ENCODE measurements around the gene XRCC6. TPM values are rescaled to one million over a fixed set of nuclear protein-coding genes. Genes with fewer than 3 reads are reported as not detected.

Gene XRCC6
- total RNA-seq, 2 experiments from 2014 or later, result 162 TPM

DNA sequence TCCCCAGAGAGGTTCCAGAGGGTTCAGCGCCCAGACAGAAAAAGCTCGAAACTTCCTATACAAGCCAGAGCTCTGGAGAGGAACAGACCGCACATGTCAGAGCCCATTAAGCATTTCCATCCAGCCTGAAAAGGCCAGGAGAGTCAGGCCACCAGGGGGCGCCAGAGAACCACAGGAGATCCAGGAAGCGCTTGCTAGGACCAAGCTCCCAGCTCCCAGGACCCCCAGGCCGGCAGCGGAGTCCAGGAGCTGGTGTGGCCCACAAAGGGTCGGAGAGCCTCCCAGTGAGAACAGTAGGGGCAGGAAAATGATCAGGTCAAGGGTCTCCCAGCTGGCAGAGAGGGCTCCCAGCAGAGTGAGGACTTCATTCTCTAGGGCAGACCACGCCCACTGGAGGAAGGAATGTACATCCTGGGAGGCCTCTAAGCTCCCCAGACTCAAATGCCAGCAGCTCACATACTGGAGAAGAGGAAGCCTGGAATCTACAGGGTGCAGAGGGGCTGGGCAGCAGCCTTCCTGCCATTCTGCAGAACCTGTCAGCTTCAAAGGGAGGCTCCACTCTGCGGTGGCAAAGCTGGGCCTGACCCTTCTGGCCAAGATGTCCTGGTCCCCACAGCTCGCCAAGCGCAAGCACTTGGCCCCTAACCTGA, 76.2 kb downstream of the XRCC6 start:
- H3K4me3 Mint-ChIP-seq, result peak overlapping the region; percentile 59
- Histone ChIP-seq H3K27ac (ENCODE audit: low read depth in 1 of 2, low read length in 2 of 2) (no peak overlapping the region), H3K4me3 (ENCODE audit: low read length) (peak overlapping the region; percentile 24), H3K4me1 (ENCODE audit: insufficient read depth, low read length) (peaks cover 24% of the 10 kb centered on the region), H3K36me3 (ENCODE audit: insufficient read depth, low read length) (peaks cover 8% of the 10 kb centered on the region), H3K9me3 (ENCODE audit: control insufficient read depth in 1 of 2, insufficient read depth in 1 of 2, low read length in 2 of 2) (no peaks in the 10 kb centered on the region), H3K27me3 (ENCODE audit: control insufficient read depth in 1 of 2, insufficient read depth in 2 of 2, low read length in 2 of 2) (no peaks in the 10 kb centered on the region)
- no peak overlapping the region for H3K27ac Mint-ChIP-seq
- H3K27me3 Mint-ChIP-seq, result no peaks in the 10 kb centered on the region
- peak; percentile 84 to 98 (median 92) for DNase-seq
- intact Hi-C loops (cut with DNase I, micrococcal nuclease), result loop anchor here (1.0 to 10.0 kb wide), 7 partner anchors 80 to 260 kb away; partner anchors contain the start of gene CCDC134 (in 2 of the 2)
- peaks cover 12% of the 10 kb centered on the region for H3K4me1 Mint-ChIP-seq (ENCODE audit: low read depth)
- TF ChIP-seq, protein P1, sequence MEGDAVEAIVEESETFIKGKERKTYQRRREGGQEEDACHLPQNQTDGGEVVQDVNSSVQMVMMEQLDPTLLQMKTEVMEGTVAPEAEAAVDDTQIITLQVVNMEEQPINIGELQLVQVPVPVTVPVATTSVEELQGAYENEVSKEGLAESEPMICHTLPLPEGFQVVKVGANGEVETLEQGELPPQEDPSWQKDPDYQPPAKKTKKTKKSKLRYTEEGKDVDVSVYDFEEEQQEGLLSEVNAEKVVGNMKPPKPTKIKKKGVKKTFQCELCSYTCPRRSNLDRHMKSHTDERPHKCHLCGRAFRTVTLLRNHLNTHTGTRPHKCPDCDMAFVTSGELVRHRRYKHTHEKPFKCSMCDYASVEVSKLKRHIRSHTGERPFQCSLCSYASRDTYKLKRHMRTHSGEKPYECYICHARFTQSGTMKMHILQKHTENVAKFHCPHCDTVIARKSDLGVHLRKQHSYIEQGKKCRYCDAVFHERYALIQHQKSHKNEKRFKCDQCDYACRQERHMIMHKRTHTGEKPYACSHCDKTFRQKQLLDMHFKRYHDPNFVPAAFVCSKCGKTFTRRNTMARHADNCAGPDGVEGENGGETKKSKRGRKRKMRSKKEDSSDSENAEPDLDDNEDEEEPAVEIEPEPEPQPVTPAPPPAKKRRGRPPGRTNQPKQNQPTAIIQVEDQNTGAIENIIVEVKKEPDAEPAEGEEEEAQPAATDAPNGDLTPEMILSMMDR (IDR thresholded peaks at IDR 0.05), result peak; percentile 98
- no peaks in the 10 kb centered on the region for H3K9me3 Mint-ChIP-seq
- no peaks in the 10 kb centered on the region for H3K36me3 Mint-ChIP-seq (ENCODE audit: low read depth)
- POLR2A ChIA-PET, result interaction anchor here (0.6 to 4.0 kb wide), 10 partner anchors 8 to 316 kb away, joined by 3 to 63 read pairs (median 8); partner anchors contain the start of genes CCDC134, SNU13 and TEF
- peak; percentile 78 for ATAC-seq (ENCODE audit: poor library complexity)
- CTCF ChIA-PET, result interaction anchor here (0.5 to 2.8 kb wide), 35 partner anchors 9 to 393 kb away, joined by 3 to 21 read pairs (median 4); partner anchors contain the start of genes CCDC134, CENPM, NDUFA6 and SNU13

- ATAC-seq (ENCODE audit: poor library complexity), result peak; percentile 81
- intact Hi-C loops (cut with DNase I, micrococcal nuclease), result loop anchor here (5.0 to 10.0 kb wide), 4 partner anchors 78 to 258 kb away; partner anchors contain the start of gene CCDC134 (in 1 of the 2)
- no peaks in the 10 kb centered on the region for H3K9me3 Mint-ChIP-seq
- no peaks in the 10 kb centered on the region for H3K27me3 Mint-ChIP-seq
- peaks cover 12% of the 10 kb centered on the region for H3K4me1 Mint-ChIP-seq (ENCODE audit: low read depth)
- peak within 1 kb of the TSS; percentile 78 for H3K27ac Mint-ChIP-seq
- TF ChIP-seq, protein P1 (IDR thresholded peaks at IDR 0.05), result no peak
- DNase-seq, result peak; percentile 86 to 96 (median 92)
- CTCF ChIA-PET, result interaction anchor here (0.8 to 2.8 kb wide), 2 partner anchors 11 to 33 kb away, joined by 3 to 14 read pairs; partner anchors contain the start of gene SNU13
- Histone ChIP-seq H3K4me3 (ENCODE audit: low read length) (peak within 1 kb of the TSS; percentile 33), H3K27me3 (ENCODE audit: control insufficient read depth in 1 of 2, insufficient read depth in 2 of 2, low read length in 2 of 2) (no peaks in the 10 kb centered on the region), H3K27ac (ENCODE audit: low read depth in 1 of 2, low read length in 2 of 2) (no peak within 1 kb of the TSS), H3K4me1 (ENCODE audit: insufficient read depth, low read length) (peaks cover 24% of the 10 kb centered on the region), H3K36me3 (ENCODE audit: insufficient read depth, low read length) (no peaks in the 10 kb centered on the region), H3K9me3 (ENCODE audit: control insufficient read depth in 1 of 2, insufficient read depth in 1 of 2, low read length in 2 of 2) (no peaks in the 10 kb centered on the region)
- POLR2A ChIA-PET, result interaction anchor here (0.7 to 4.0 kb wide), 10 partner anchors 11 to 380 kb away, joined by 3 to 63 read pairs (median 6); partner anchors contain the start of genes CCDC134, CENPM, PMM1 and SMDT1
- peak within 1 kb of the TSS; percentile 73 for H3K4me3 Mint-ChIP-seq
- no peaks in the 10 kb centered on the region for H3K36me3 Mint-ChIP-seq (ENCODE audit: low read depth)
Measured at GRCh38 chr22:41699264-41700107, 78.4 kb downstream of the XRCC6 start, which contains the start of gene MEI1. TSS of gene MEI1 (plus strand) at chr22:41699503. CDS start at chr22:41699539, 36 bp downstream.

DNA sequence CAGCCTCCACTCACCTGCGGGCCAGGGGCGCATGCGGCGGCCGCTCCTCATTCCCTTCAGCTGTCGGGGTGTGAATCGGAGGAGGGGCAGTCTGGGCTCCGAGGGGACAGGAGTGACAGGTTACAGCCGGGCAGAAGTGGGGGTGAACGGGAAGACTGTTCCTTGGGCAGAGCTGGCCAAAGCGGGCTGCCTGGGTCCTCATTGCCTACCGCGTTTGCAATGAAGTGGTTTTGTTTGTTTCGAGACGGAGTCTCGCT, 78.9 kb downstream of the XRCC6 start:
- DNase-seq, result no peak
- H3K9me3 ChIP-seq (ENCODE audit: control insufficient read depth in 1 of 2, insufficient read depth in 1 of 2, low read length in 2 of 2), result no peaks in the 10 kb centered on the region
- Mint-ChIP-seq H3K27ac (no peak overlapping the region), H3K36me3 (ENCODE audit: low read depth) (no peaks in the 10 kb centered on the region), H3K27me3 (no peaks in the 10 kb centered on the region), H3K4me3 (no peak overlapping the region), H3K4me1 (ENCODE audit: low read depth) (peaks cover 12% of the 10 kb centered on the region), H3K9me3 (no peaks in the 10 kb centered on the region)
- TF ChIP-seq, protein P1 (IDR thresholded peaks at IDR 0.05), result no peak
- POLR2A ChIA-PET, result interaction anchor here (3.5 to 4.0 kb wide), 2 partner anchors 11 to 100 kb away, joined by 28 to 63 read pairs; partner anchors contain the start of genes CCDC134 and SNU13
- H3K36me3 ChIP-seq (ENCODE audit: insufficient read depth, low read length), result no peaks in the 10 kb centered on the region
- H3K27me3 ChIP-seq (ENCODE audit: control insufficient read depth in 1 of 2, insufficient read depth in 2 of 2, low read length in 2 of 2), result no peaks in the 10 kb centered on the region
- CTCF ChIA-PET, result no interaction called here
- intact Hi-C loops (cut with DNase I, micrococcal nuclease), result no loop called here
- H3K4me3 ChIP-seq (ENCODE audit: low read length), result no peak overlapping the region
- peaks cover 24% of the 10 kb centered on the region for H3K4me1 ChIP-seq (ENCODE audit: insufficient read depth, low read length)
- no peak for ATAC-seq (ENCODE audit: poor library complexity)
- H3K27ac ChIP-seq (ENCODE audit: low read depth in 1 of 2, low read length in 2 of 2), result no peak overlapping the region

Measured in CD4-positive, alpha-beta T cell (primary cell).